HG02973 (cell line): ENCODE results near the gene CLEC16A.
"Not testable (repeated sequence)": the region's sequence is repeated elsewhere in the genome, so short reads cannot be mapped to it uniquely, and the experiment has no call there.

ENCODE experiments used
- ATAC-seq: cut with Tn5 transposase; IDR thresholded peaks from one replicate; pipeline ENCODE4 v1.9.1; 2021; ENCODE audit warnings: moderate library complexity; ENCODE audit not compliant: unreplicated experiment

CLEC16A gene

GRCh38 chr16:10965440-10966061, 21.2 kb downstream of the CLEC16A start:
- ATAC-seq = peak; percentile 63

GRCh38 chr16:10966129-10966528, 21.8 kb downstream of the CLEC16A start:
- no peak for ATAC-seq

GRCh38 chr16:10966559-10966958, 22.2 kb downstream of the CLEC16A start:
- ATAC-seq = not testable (repeated sequence)

GRCh38 chr16:10967986-10968385, 23.6 kb downstream of the CLEC16A start:
- no peak for ATAC-seq

- no peak for ATAC-seq
Observed at GRCh38 chr16:10968498-10968897, 24.1 kb downstream of the CLEC16A start.

- ATAC-seq = no peak
Observed at GRCh38 chr16:10969615-10970014, 25.3 kb downstream of the CLEC16A start.

GRCh38 chr16:10970065-10970464, 25.7 kb downstream of the CLEC16A start:
- ATAC-seq = no peak

- no peak for ATAC-seq
Observed at GRCh38 chr16:10971560-10971961, 27.2 kb downstream of the CLEC16A start.

GRCh38 chr16:10972108-10972818, 27.9 kb downstream of the CLEC16A start:
- ATAC-seq = no peak

GRCh38 chr16:10972819-10973464, 28.6 kb downstream of the CLEC16A start:
- ATAC-seq = no peak

- no peak for ATAC-seq
Observed at GRCh38 chr16:10976634-10977033, 32.3 kb downstream of the CLEC16A start.

- no peak for ATAC-seq
Observed at GRCh38 chr16:10978124-10978523, 33.8 kb downstream of the CLEC16A start.

GRCh38 chr16:10978871-10979446, 34.6 kb downstream of the CLEC16A start:
- no peak for ATAC-seq

- no peak for ATAC-seq
Observed at GRCh38 chr16:10979717-10980601, 35.6 kb downstream of the CLEC16A start.

GRCh38 chr16:10980813-10981212, 36.4 kb downstream of the CLEC16A start:
- no peak for ATAC-seq

GRCh38 chr16:10981697-10982216, 37.4 kb downstream of the CLEC16A start:
- ATAC-seq = no peak

GRCh38 chr16:10982465-10983150, 38.2 kb downstream of the CLEC16A start:
- ATAC-seq = peak; percentile 58

GRCh38 chr16:10983159-10983558, 38.8 kb downstream of the CLEC16A start:
- no peak for ATAC-seq

- ATAC-seq = no peak
Observed at GRCh38 chr16:10984509-10984908, 40.1 kb downstream of the CLEC16A start.
